Measurements from ENCODE around the gene CDK16.

Gene CDK16

DNA sequence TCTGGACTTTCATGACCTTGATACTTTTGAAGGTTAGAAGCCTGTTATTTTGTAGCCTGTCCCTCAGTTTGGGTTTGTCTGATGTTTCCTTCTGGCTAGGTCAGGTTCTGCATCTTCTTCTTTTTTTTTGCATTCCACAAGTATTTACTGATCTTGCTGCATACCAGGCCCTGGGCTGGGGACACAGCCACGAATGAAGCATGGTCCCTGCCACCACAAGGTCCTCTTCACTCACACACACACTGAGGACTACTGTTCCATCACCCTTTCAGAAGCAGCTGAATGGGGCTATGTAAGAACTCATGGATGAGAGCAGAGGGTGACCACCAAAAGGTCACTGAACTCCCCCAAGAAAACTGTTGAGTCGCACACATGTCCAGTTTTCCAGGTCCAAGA, 53.5 kb downstream of the CDK16 start:
- no peak overlapping the region for H3K4me3 ChIP-seq (ENCODE audit: low read depth, low read length)
- TF ChIP-seq, protein P1, sequence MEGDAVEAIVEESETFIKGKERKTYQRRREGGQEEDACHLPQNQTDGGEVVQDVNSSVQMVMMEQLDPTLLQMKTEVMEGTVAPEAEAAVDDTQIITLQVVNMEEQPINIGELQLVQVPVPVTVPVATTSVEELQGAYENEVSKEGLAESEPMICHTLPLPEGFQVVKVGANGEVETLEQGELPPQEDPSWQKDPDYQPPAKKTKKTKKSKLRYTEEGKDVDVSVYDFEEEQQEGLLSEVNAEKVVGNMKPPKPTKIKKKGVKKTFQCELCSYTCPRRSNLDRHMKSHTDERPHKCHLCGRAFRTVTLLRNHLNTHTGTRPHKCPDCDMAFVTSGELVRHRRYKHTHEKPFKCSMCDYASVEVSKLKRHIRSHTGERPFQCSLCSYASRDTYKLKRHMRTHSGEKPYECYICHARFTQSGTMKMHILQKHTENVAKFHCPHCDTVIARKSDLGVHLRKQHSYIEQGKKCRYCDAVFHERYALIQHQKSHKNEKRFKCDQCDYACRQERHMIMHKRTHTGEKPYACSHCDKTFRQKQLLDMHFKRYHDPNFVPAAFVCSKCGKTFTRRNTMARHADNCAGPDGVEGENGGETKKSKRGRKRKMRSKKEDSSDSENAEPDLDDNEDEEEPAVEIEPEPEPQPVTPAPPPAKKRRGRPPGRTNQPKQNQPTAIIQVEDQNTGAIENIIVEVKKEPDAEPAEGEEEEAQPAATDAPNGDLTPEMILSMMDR (IDR thresholded peaks at IDR 0.05; ENCODE audit: low read depth, low read length, missing control alignments), result no peak
- no peak for DNase-seq (ENCODE audit: low read depth)

DNA sequence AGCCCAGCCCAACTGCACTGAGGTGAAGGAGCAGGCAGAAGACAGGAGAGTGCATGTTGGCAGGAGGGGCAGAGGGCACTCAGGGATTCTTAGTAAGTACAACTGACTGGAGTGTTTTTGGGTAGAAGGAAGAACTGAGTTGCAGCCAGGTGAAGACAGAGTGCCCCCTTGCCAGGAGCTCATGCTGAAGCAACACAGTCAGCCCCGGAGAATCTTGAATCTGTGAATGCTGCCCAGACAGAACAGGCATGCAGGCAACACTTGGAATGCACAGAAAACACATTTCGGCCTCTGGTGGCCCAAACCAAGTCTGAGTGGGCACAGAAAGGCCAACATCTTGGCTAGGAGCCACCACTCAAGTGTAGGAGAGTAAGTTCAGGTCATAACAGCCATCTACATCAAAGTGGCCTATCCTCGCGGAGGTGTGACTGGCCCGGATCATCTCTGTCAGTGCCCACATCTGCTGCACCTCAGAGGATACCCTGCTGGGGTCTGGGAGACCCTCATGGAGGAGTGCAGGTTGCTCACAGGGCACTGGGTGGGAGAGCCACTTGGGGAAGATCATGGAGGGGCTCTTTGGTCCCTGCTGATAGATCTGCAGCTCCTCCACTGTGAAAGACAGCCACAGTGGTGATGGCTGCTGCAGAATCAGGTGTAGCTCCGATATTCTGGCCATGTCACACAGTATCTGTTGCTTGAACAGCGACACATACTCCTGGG, 54.7 kb downstream of the CDK16 start:
- no peak overlapping the region for H3K4me3 ChIP-seq (ENCODE audit: low read depth, low read length)
- TF ChIP-seq, protein P1 (IDR thresholded peaks at IDR 0.05; ENCODE audit: low read depth, low read length, missing control alignments), result no peak
- no peak for DNase-seq (ENCODE audit: low read depth)

GRCh38 chrX:47278691-47279090, 60.2 kb downstream of the CDK16 start:
- TF ChIP-seq, protein P1 (IDR thresholded peaks at IDR 0.05; ENCODE audit: low read depth, low read length, missing control alignments), result no peak
- no peak for DNase-seq (ENCODE audit: low read depth)
- no peak overlapping the region for H3K4me3 ChIP-seq (ENCODE audit: low read depth, low read length)

Measured in GM12864 (cell line).